ENCODE data around the gene DHX9.

GRCh38 chr1:182889997-182890396 lies 50.9 kb downstream of the DHX9 start:
- TF ChIP-seq CTCF (conservative IDR thresholded peaks at IDR 0.05; ENCODE audit: low read depth in 2 of 2) (no peak), POLR2AphosphoS5 (IDR thresholded peaks at IDR 0.05; ENCODE audit: low read depth) (no peak), EZH2 (IDR thresholded peaks at IDR 0.05; ENCODE audit: low read depth, unreplicated experiment) (no peak), EZH2phosphoT487 (IDR thresholded peaks at IDR 0.05; ENCODE audit: unreplicated experiment) (no peak), CREB1 (CRISPR knock-in tag; IDR thresholded peaks at IDR 0.05; ENCODE audit: low read depth) (no peak), ZNF462 (CRISPR knock-in tag; IDR thresholded peaks at IDR 0.05) (no peak), REST (IDR thresholded peaks at IDR 0.05; ENCODE audit: unreplicated experiment) (no peak), JUNB (IDR thresholded peaks at IDR 0.05; ENCODE audit: unreplicated experiment) (no peak), ETS1 (IDR thresholded peaks at IDR 0.05) (no peak), ZNF114 (CRISPR knock-in tag; IDR thresholded peaks at IDR 0.05) (no peak)
